ENCODE data around the gene HNRNPUL2.

- TF ChIP-seq CTCF (IDR thresholded peaks at IDR 0.05) (no peak), REST (IDR thresholded peaks at IDR 0.05; ENCODE audit: insufficient read depth in 1 of 2, low read depth in 2 of 2, low read length in 1 of 2) (no peak), POLR2AphosphoS5 (IDR thresholded peaks at IDR 0.05; ENCODE audit: low read depth, low read length) (no peak)
These were observed 48.9 kb downstream of the HNRNPUL2 start for GRCh38 chr11:62678433-62678769.
